Measurements from ENCODE around the gene TMEM238L. TPM values are rescaled to one million over a fixed set of nuclear protein-coding genes. Genes with fewer than 3 reads are reported as not detected.

Gene TMEM238L
- total and polyA plus RNA-seq, 2 of the 13 experiments (the other 11 are each of a cell fraction or from before 2014, with no cell fraction given) = not detected

- TF ChIP-seq DDIT3 (CRISPR knock-in tag; IDR thresholded peaks at IDR 0.05) (no peak), PAX8 (CRISPR knock-in tag; IDR thresholded peaks at IDR 0.05; ENCODE audit: borderline replicate concordance) (no peak), POGZ (CRISPR knock-in tag; IDR thresholded peaks at IDR 0.05) (no peak), YEATS4 (CRISPR knock-in tag; IDR thresholded peaks at IDR 0.05; ENCODE audit: borderline replicate concordance) (no peak), ASH2L (IDR thresholded peaks at IDR 0.05; ENCODE audit: insufficient read length, low read depth, low read length) (no peak), ZNF484 (CRISPR knock-in tag; IDR thresholded peaks at IDR 0.05; ENCODE audit: borderline replicate concordance, low read depth) (no peak), ATF5 (CRISPR knock-in tag; IDR thresholded peaks at IDR 0.05; ENCODE audit: low read depth) (no peak), HNRNPLL (IDR thresholded peaks at IDR 0.05; ENCODE audit: low read depth, low read length, poor library complexity, severe bottlenecking) (no peak)
These were observed 48.9 kb downstream of the TMEM238L start (continued) for GRCh38 chr17:10754861-10755591.

- ChIA-PET CTCF (ENCODE audit: low intra/inter-chr PET ratio, low total read pairs) (interaction anchor here (0.7 kb wide), 2 partner anchors 91 to 391 kb away, joined by 3 to 4 read pairs; no protein-coding TSS in a partner anchor), POLR2A (no interaction called here)
- H3K4me1 ChIP-seq (ENCODE audit: insufficient read depth, low read length) = peaks cover 37% of the 10 kb centered on the region
- FAIRE-seq (no peak), ATAC-seq (no peak), DNase-seq (ENCODE audit: low spot score) (peak; percentile 39)
- H3K79me2 ChIP-seq (ENCODE audit: insufficient read depth, low read length) = no peaks in the 10 kb centered on the region
- in situ Hi-C loops (cut with HindIII; ENCODE audit: extremely low pct_ligation_motif_present, low pct_unique_long_range_greater_than_20kb) (no loop called here), intact Hi-C loops (cut with micrococcal nuclease; ENCODE audit: unreplicated experiment) (no loop called here)
- no peaks in the 10 kb centered on the region for H4K20me1 ChIP-seq (ENCODE audit: insufficient read depth, low read length)
- H2AFZ ChIP-seq (ENCODE audit: low read length) = no peak overlapping the region
- no peak overlapping the region for H3K27ac ChIP-seq (ENCODE audit: extremely low read length, insufficient read depth, low read length)
- no peaks in the 10 kb centered on the region for H3K36me3 ChIP-seq (replicated peaks in 1 of 2; ENCODE audit: control insufficient read depth in 1 of 2, insufficient read depth in 2 of 2, low read length in 2 of 2)
- no peak overlapping the region for H3K4me3 ChIP-seq (replicated peaks in 1 of 3; ENCODE audit: insufficient read depth in 1 of 3, low read depth in 2 of 3, low read length in 3 of 3)
- WGBS (ENCODE audit: low lambda C conversion rate) = 0% methylated on average over 2 of the region's 2 CpGs
- no peak overlapping the region for H3K9ac ChIP-seq (ENCODE audit: insufficient read depth, low read depth, low read length)
- no peak overlapping the region for H3K4me2 ChIP-seq (ENCODE audit: low read depth, low read length)
- no peaks in the 10 kb centered on the region for H3K9me3 ChIP-seq (ENCODE audit: low read length)
- peaks cover 2 to 3% of the 10 kb centered on the region in 2 experiments; a peak in 3 of 5 replicates for H3K27me3 ChIP-seq (ENCODE audit: control insufficient read depth in 1 of 2, insufficient read depth in 2 of 2, low read length in 2 of 2)
- BruUV-seq (replicated peaks) = no TSS peak
- TF ChIP-seq, protein P1, sequence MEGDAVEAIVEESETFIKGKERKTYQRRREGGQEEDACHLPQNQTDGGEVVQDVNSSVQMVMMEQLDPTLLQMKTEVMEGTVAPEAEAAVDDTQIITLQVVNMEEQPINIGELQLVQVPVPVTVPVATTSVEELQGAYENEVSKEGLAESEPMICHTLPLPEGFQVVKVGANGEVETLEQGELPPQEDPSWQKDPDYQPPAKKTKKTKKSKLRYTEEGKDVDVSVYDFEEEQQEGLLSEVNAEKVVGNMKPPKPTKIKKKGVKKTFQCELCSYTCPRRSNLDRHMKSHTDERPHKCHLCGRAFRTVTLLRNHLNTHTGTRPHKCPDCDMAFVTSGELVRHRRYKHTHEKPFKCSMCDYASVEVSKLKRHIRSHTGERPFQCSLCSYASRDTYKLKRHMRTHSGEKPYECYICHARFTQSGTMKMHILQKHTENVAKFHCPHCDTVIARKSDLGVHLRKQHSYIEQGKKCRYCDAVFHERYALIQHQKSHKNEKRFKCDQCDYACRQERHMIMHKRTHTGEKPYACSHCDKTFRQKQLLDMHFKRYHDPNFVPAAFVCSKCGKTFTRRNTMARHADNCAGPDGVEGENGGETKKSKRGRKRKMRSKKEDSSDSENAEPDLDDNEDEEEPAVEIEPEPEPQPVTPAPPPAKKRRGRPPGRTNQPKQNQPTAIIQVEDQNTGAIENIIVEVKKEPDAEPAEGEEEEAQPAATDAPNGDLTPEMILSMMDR (CRISPR knock-in tag; IDR thresholded peaks at IDR 0.05) = peak; percentile 45
- no peak for TF ChIP-seq NRL (CRISPR knock-in tag; IDR thresholded peaks at IDR 0.05; ENCODE audit: borderline replicate concordance)
- no peak for TF ChIP-seq GABPA (IDR thresholded peaks at IDR 0.05; ENCODE audit: low read depth, low read length)
- TF ChIP-seq GABPA (CRISPR knock-in tag; IDR thresholded peaks at IDR 0.05; ENCODE audit: low read depth) = peak; percentile 25; the same call in 1 of the 2 replicates
- TF ChIP-seq, protein P2, sequence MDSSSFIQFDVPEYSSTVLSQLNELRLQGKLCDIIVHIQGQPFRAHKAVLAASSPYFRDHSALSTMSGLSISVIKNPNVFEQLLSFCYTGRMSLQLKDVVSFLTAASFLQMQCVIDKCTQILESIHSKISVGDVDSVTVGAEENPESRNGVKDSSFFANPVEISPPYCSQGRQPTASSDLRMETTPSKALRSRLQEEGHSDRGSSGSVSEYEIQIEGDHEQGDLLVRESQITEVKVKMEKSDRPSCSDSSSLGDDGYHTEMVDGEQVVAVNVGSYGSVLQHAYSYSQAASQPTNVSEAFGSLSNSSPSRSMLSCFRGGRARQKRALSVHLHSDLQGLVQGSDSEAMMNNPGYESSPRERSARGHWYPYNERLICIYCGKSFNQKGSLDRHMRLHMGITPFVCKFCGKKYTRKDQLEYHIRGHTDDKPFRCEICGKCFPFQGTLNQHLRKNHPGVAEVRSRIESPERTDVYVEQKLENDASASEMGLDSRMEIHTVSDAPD (CRISPR knock-in tag; IDR thresholded peaks at IDR 0.05) = no peak
- no peak for TF ChIP-seq PCBP1 (IDR thresholded peaks at IDR 0.05; ENCODE audit: borderline replicate concordance, low read depth, low read length)
- TF ChIP-seq, protein P3, sequence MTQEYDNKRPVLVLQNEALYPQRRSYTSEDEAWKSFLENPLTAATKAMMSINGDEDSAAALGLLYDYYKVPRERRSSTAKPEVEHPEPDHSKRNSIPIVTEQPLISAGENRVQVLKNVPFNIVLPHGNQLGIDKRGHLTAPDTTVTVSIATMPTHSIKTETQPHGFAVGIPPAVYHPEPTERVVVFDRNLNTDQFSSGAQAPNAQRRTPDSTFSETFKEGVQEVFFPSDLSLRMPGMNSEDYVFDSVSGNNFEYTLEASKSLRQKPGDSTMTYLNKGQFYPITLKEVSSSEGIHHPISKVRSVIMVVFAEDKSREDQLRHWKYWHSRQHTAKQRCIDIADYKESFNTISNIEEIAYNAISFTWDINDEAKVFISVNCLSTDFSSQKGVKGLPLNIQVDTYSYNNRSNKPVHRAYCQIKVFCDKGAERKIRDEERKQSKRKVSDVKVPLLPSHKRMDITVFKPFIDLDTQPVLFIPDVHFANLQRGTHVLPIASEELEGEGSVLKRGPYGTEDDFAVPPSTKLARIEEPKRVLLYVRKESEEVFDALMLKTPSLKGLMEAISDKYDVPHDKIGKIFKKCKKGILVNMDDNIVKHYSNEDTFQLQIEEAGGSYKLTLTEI (CRISPR knock-in tag; conservative IDR thresholded peaks at IDR 0.05) = no peak
- no peak for TF ChIP-seq THYN1 (CRISPR knock-in tag; IDR thresholded peaks at IDR 0.05; ENCODE audit: borderline replicate concordance, low read depth)
These were observed 49.8 kb downstream of the TMEM238L start for GRCh38 chr17:10754109-10754508.
